PFSK-1 (cell line): Measurements from ENCODE around the gene MRPS9.

Experiments
- FOXP2 ChIP-seq: optimal IDR thresholded peaks from 2 replicates; pipeline ENCODE3; 2011; ENCODE audit warnings: borderline replicate concordance, control low read depth, inconsistent platforms; ENCODE audit not compliant: insufficient read depth; ENCODE audit errors: extremely low read length, extremely low read depth
- POLR2AphosphoS5 ChIP-seq: IDR thresholded peaks from 2 replicates; pipeline ENCODE4 v1.6.1; 2012; ENCODE audit warnings: low read depth, mild to moderate bottlenecking, control low read depth, low read length, moderate library complexity
- SIN3A ChIP-seq: IDR thresholded peaks from 2 replicates; pipeline ENCODE4 v1.6.1; 2012; ENCODE audit warnings: mild to moderate bottlenecking, low read length, moderate library complexity, borderline replicate concordance; ENCODE audit not compliant: insufficient read depth
- TAF1 ChIP-seq: IDR thresholded peaks from 2 replicates; pipeline ENCODE4 v1.6.1; 2012; ENCODE audit warnings: low read length, control low read depth, borderline replicate concordance; ENCODE audit not compliant: insufficient read depth
- TF ChIP-seq, protein P1 (sequence below), 2 experiments: IDR thresholded peaks; 2 replicates each; pipeline versions ENCODE4 v1.6.1 to v1.8.0; 2011 to 2012; ENCODE audit warnings: low read depth in 2 of 2, low read length in 2 of 2, control low read depth in 1 of 2, inconsistent platforms in 1 of 2, mild to moderate bottlenecking in 1 of 2, moderate library complexity in 1 of 2; ENCODE audit not compliant: insufficient read depth in 1 of 2

The MRPS9 gene

DNA sequence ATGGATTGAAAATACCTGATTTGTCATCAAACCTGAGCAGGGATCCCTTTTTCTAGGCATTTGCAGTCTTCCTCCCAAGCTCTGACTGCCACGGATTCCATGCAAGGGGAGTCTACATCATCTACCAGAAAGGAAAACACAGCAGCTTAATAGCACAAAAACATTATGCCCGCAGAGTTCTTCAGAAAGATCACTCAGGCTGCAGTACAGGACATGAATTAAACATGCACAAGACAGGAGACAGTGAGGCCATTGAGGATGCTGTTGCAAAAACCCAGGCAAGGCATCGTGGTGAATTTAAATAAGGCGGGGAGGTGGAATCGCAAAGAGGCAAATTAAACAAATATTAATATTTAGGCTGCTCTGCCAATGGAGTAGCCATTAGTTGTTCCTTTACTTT is 88.5 kb downstream of the MRPS9 start:
- TF ChIP-seq FOXP2, result no peak
- TF ChIP-seq TAF1, result no peak
- TF ChIP-seq, protein P1, sequence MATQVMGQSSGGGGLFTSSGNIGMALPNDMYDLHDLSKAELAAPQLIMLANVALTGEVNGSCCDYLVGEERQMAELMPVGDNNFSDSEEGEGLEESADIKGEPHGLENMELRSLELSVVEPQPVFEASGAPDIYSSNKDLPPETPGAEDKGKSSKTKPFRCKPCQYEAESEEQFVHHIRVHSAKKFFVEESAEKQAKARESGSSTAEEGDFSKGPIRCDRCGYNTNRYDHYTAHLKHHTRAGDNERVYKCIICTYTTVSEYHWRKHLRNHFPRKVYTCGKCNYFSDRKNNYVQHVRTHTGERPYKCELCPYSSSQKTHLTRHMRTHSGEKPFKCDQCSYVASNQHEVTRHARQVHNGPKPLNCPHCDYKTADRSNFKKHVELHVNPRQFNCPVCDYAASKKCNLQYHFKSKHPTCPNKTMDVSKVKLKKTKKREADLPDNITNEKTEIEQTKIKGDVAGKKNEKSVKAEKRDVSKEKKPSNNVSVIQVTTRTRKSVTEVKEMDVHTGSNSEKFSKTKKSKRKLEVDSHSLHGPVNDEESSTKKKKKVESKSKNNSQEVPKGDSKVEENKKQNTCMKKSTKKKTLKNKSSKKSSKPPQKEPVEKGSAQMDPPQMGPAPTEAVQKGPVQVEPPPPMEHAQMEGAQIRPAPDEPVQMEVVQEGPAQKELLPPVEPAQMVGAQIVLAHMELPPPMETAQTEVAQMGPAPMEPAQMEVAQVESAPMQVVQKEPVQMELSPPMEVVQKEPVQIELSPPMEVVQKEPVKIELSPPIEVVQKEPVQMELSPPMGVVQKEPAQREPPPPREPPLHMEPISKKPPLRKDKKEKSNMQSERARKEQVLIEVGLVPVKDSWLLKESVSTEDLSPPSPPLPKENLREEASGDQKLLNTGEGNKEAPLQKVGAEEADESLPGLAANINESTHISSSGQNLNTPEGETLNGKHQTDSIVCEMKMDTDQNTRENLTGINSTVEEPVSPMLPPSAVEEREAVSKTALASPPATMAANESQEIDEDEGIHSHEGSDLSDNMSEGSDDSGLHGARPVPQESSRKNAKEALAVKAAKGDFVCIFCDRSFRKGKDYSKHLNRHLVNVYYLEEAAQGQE (IDR thresholded peaks at IDR 0.05; ENCODE audit: insufficient read depth in 1 of 2, low read depth in 2 of 2, low read length in 2 of 2), result no peak
- TF ChIP-seq SIN3A, result no peak
- TF ChIP-seq POLR2AphosphoS5, result no peak

DNA sequence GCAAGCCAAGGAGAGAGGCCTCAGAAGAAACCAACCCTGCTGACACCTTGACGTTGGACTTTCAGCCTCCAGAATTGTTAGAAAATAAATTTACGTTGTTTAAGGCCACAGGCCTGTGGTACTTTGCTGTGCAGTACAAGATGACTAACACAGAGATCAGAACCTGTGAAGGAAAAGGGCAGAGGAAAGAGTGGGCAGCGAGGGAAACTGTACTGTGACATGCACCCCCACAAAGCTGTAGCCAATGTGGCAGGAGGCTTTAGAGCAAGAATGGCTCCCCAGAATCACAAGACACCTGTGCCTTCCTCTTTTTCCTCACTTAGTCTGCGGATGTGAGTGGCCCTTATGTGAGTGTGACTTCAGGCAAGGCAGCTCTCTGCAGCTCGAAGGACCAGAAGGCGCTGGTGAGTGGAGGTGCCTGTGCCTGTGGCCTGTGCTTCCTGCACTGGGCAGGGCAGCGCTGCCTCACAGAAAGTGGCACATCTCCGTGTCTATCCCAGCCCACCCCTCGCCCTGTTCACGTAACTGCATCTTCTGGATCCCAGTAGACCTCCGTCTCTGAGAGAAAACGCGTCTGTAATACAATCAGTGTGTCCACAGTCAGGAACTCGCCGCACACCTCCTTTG is 89.5 kb downstream of the MRPS9 start:
- TF ChIP-seq TAF1, result no peak
- no peak for TF ChIP-seq SIN3A
- TF ChIP-seq FOXP2, result no peak
- TF ChIP-seq POLR2AphosphoS5, result no peak
- TF ChIP-seq, protein P1 (IDR thresholded peaks at IDR 0.05; ENCODE audit: insufficient read depth in 1 of 2, low read depth in 2 of 2, low read length in 2 of 2), result no peak

DNA sequence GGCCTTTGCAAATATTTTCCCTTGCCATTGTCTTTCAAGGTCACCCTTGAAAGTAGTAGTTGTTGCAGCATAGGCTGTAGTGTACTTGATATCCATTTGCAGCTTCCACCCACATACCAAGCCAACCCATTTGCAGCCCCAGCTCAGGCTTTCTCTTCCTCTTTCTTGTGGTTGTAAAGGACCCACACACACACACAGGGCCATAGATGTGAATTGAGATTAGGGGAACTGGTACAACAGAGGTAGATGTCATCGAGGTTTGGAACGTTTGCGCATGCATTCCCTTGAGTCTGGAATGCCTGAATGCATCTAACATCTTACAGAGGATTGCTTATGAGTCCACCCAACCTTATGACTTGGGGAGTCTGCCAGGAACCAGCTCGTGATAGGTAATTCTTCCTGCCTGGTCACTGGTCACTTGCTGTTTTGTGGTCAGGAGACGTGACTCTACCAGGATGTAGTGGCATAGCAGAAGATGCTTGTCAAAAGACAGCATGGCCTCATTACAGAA is 91.9 kb downstream of the MRPS9 start:
- no peak for TF ChIP-seq SIN3A
- TF ChIP-seq FOXP2, result no peak
- TF ChIP-seq POLR2AphosphoS5, result no peak
- TF ChIP-seq TAF1, result no peak
- TF ChIP-seq, protein P1 (IDR thresholded peaks at IDR 0.05; ENCODE audit: insufficient read depth in 1 of 2, low read depth in 2 of 2, low read length in 2 of 2), result no peak

DNA sequence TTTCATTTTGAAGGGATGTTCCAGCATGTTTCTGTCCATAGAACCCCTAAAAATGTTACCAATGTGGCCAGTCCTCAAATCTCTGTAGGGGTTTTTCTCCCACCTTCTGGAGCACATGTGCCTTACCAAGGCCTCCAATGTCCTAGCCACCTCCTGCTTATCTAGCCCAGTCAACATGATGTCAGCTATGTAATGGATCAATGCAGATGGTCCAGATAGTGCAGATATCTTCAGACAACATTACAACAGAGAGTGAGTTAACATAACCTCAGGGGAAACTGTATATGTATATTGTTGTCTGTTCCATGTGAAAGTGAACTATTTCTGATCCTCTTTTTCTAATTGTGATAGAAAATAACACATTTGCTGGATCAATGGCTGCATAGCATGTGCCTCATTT is 92.7 kb downstream of the MRPS9 start:
- TF ChIP-seq, protein P1 (IDR thresholded peaks at IDR 0.05; ENCODE audit: insufficient read depth in 1 of 2, low read depth in 2 of 2, low read length in 2 of 2), result no peak
- TF ChIP-seq TAF1 (no peak), FOXP2 (no peak), POLR2AphosphoS5 (no peak), SIN3A (no peak)

DNA sequence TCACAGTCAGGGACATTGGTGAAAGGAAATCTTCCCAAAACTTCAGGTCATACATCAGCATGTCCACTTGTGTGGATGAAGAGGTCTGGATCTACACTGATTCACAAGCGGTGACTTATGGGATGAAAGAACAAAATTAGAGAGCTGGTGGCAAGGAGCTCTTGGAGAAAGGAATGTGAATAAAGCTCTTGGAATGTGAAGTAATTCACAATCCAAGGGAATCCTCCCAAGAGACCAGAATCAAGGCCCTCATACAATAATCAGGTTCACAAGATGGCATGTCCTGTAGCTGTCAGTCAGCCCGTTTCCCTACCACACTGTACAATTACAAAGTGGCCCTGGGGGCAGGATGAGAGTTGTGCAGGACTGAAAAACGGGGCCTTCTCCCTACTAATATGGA is 96.2 kb downstream of the MRPS9 start:
- TF ChIP-seq POLR2AphosphoS5, result no peak
- TF ChIP-seq, protein P1 (IDR thresholded peaks at IDR 0.05; ENCODE audit: insufficient read depth in 1 of 2, low read depth in 2 of 2, low read length in 2 of 2), result no peak
- no peak for TF ChIP-seq SIN3A
- TF ChIP-seq TAF1, result no peak
- TF ChIP-seq FOXP2, result no peak
